ENCODE measurements around the gene IGFBP2.

GRCh38 chr2:216588861-216589710, 44.1 kb upstream of the IGFBP2 start:
- TF ChIP-seq CTCF (IDR thresholded peaks at IDR 0.05) (no peak), POLR2A (IDR thresholded peaks at IDR 0.05) (no peak)

Data from adrenal gland (tissue), 5 donors.